GDM1 (cell line): ENCODE data around the gene ARHGAP28.
"Not testable (repeated sequence)": the region's sequence is repeated elsewhere in the genome, so short reads cannot be mapped to it uniquely, and the experiment has no call there.

Experiments
- DNase-seq: peaks from one replicate; lab custom pipeline; 2025; lab: John Stamatoyannopoulos, UW

ARHGAP28 gene

DNA sequence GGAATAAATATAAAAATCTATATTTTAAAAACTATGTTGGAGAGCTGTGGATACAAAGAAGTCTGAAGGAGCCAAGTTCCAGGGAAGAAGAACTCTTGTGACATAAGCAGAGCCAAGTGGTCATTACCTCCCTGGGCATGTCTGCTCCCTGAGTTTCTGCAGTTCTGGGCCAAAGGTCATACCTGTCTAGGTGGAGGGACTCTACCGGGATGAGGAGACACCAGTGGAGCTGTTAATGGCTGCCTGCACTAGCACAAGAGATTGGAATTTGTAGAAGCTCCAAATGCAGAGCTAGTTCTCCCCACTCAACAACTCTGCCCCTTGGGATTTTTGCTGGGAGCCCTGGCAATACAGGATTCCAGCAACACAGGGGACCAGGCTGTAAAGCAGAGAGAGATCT is 89.8 kb downstream of the ARHGAP28 start:
- DNase-seq: no peak

DNA sequence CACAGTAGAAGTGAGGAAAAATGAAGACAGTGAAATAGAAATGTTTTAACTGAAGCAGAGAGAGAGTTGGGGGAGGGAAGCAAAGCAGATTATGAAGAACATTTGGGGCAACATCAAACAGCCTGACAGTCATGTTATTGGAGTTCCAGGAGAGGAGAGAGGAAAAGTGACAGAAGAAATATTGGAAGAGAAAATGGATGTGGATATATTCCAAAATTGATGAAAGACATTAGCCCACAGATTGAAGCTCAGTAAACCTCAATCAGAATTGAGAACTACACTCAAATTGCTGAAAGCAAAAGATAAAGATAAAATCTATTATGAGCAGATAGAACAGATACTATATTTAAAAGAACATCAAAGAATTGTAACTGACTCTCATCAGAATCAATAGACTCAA is 90.8 kb downstream of the ARHGAP28 start:
- no peak for DNase-seq

DNA sequence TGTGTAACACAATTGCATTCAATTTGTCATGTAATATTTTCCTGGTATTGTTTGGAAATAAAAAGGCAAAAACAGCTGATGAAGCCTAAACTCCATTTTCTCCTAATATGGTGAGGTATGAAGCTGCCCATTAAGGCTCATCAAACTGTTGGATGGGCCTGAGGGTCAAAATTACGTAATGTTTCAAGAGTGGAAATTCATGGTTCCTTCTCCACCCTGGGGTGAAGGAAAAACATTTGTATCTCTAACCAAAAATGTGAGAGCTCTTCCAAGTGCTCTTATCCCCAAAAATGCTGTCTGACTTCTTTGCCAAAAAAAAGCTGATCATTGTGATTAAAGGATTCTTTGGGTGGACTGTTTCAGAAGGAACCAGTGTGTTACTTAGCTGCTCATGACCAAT is 91.8 kb downstream of the ARHGAP28 start:
- DNase-seq: no peak

DNA sequence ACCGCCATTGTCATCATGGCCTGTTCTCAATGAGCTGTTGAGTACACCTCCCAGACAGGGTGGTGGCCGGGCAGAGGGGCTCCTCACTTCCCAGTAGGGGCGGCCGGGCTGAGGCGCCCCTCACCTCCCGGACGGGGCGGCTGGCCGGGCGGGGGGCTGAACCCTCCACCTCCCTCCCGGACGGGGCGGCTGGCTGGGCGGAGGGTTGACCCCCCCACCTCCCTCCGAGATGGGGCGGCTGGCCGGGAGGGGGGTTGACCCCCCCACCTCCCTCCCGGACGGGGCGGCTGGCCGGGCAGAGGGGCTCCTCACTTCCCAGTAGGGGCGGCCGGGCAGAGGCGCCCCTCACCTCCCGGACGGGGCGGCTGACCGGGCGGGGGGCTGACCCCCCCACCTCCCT is 97.6 kb downstream of the ARHGAP28 start:
- DNase-seq: not testable (repeated sequence)

DNA sequence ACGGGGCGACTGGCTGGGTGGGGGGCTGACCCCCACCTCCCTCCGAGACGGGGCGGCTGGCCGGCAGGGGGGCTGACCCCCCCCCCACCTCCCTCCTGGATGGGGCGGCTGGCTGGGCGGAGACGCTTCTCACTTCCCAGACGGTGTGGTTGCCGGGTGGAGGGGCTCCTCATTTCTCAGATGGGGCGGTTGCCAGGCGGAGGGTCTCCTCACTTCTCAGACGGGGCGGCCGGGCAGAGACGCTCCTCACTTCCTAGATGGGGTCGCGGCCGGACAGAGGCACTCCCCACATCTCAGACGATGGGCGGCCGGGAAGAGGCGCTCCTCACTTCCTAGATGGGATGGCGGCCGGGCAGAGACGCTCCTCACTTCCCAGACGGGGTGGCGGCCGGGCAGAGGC is 98.0 kb downstream of the ARHGAP28 start:
- DNase-seq: not testable (repeated sequence)

DNA sequence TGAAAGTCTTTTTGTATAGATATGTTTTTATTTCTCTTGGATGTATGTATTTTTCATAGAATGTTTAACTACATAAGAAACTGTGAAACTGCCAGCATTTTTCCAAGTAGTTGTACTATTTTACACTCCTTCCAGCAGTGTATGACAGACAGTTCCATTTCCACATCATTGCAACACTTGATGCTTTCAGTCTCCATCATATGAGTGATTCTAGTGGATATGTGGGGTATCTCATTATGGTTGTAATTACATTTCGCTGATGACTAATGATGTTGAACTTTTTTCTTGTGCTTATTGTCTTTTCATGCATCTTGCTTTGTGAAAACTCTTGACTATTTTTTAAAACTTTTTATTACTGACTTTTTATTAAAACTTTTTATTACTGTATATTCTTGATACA is 101.4 kb downstream of the ARHGAP28 start:
- no peak for DNase-seq

DNA sequence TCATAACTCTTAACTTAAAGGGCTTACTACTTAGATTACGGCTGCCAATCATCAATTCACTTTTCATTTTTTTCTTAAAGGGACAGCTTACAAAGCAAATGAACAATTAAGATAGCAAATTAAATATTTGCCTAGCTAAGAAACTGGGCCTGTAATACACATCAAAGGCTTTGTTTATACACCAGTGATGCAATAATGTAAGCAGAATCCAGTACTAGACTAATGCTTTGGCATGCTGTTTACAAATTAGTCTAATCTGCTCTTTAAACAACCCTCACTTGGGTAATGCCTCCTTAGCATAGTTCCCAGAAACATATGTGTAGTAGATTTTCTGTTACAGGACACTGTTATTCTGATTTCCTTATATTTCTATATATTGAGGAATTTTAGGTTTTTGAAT is 105.8 kb downstream of the ARHGAP28 start:
- no peak for DNase-seq

DNA sequence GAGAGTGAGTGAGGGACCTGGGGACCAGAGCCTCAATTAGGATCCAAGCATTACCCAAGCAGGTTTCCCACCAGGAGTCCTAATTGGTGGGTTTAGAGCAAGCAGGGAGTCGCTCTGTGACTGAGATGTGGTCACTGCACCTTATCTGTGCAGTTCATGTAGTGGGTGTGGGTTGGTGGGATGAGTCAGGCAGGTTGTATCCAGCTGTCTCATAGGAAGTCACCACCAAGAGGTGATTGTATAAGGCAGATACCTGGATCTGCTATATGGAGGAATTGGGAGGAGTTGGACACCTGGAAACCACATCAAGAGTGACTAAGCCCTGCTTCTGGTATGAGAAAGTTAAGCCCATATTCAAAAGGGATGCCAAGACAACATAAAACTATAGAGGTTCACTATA is 106.8 kb downstream of the ARHGAP28 start:
- no peak for DNase-seq

DNA sequence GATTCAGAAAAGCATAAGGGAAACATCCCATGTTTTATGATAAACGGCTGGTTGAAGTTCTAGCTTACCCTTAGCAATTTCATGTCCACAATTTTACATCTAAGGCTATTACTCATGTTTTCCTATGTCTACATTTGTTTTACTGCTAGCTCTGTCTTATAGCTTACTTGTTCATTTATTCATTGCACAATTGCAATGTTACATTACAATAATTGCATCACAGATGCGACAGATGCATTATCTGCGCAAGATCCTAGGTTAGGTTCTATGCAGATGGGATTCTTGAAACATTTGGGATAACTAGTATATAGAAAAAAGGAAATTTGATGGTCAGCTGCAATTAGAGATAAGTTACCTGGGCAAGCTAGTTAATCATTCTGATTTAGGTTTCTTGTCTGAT is 108.4 kb downstream of the ARHGAP28 start:
- DNase-seq: no peak

DNA sequence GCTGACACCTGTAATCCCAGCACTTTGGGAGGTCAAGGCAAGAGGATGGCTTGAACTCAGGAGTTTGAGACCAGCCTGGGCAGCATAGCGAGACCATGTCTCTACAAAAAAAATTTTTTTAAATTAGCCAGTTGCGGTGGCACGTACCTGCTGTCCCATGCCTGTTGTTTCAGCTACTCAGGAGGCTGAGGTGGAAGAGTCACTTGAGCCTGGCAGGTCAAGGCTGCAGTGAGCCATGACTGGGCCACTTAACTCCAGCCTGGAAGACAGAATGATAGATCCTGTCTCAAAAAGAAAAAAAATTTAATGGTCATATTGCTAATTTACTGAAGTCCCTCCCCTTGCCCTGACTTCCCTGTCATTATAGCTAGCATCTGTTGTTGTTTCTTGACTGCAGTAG is 112.6 kb downstream of the ARHGAP28 start:
- no peak for DNase-seq

DNA sequence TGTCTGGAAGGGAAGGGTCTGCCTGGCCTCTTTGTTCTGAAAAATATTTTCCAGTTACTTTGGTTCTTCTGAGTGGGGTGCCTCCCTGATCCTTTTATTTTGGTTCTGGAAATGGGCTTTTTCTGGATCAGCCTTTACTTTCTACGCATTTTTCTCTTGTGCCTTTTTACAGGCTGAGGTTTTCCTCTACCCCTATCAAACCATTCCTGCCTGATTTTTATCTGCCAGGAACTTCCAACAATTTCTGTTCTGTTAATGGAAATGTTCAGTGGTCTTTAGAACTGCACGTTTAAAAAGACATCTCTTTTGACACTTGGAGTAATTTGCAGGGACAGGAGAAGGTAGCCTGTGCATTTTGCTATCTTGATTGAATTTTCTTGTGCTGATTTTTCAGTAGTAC is 113.8 kb downstream of the ARHGAP28 start:
- no peak for DNase-seq

DNA sequence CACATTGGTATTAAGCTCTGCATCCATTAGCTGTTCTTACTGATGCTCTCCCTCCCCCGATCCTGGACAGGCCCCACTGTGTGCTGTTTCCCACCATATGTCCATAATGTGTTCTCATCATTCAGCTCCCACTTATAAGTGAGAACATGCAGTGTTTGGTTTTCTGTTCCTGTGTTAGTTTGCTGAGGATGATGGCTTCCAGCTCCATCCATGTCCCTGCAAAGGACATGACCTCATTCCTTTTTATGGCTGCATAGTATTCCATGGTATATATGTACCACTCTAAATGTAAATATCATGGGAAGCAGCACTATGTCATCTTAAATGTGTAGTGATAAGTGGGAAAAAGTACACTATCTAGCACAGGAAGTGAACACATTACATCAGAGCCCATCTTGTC is 116.0 kb downstream of the ARHGAP28 start:
- not testable (repeated sequence) for DNase-seq

DNA sequence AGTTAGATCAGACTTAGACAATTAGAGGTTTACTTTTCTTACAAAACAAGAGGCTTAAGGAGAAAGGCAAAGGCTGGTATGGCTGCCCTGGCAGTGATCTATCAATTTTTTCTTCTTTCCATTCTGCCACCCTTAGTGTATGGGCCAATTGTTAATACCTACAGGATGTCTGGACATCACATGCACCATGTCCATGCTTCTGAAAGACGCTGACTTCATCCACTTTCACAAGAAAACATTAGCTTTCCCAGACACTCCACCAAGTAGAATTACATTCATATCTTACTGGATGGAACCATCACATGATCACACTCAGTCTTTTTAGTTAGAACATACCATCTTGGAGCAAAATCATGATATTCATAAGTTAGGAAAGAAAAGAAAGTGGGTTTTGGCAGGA is 120.9 kb downstream of the ARHGAP28 start:
- DNase-seq: no peak

DNA sequence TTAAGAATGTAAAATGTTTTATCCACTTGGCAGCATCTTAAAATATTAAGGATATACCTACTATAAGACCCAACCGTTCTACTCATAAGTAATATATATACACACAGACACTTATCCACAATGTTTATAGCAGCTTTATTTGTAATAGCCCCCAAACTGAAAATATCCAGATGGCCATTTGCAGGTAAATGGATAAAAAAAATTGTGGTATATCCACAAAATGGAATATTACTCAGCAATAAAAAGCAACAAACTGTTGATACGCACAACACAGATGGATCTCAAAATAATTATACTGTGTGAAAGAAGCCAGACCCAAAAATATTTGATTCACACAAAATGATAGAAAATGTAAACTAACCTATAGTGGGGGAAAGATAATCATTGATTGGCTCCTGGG is 122.0 kb downstream of the ARHGAP28 start:
- DNase-seq: no peak

DNA sequence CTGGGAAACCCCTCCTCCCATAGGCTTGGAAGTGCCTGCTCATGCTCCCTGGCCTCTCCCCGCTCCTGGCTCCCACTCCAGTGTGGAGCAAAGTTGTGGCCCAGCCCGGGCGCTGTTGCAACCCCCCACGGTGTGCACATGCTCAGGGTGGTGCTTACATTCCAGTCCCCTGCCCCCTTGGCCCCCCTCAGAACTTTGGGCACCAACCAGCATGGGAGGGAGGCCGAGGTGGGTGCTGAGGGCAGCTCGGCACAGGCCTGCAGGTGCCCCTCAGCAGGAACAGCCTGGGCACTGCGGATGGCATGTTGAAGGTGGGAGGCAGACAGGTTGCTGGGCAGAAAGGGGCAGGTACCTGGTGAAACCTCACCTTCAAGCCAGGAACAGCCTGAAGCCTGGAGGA is 125.3 kb downstream of the ARHGAP28 start:
- no peak for DNase-seq

DNA sequence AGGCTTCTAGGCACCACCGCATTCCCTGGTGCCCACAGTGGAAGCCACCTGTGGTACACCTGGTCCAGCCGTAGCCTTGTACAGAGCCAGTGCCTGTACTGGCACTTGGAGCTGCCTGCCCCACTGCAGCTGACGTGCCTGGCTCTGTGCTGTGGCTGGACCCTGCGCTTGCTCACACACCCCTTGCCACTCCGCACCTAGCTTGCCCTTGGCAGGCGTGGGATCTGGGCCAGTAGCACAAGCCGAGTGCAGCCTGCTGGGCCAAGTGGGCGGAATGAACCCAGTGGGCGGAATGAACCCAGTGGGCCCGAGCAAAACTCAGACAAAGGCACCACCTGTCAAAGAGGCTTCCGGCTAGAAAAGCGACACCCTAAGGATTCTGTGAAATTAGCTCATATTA is 126.3 kb downstream of the ARHGAP28 start:
- no peak for DNase-seq

DNA sequence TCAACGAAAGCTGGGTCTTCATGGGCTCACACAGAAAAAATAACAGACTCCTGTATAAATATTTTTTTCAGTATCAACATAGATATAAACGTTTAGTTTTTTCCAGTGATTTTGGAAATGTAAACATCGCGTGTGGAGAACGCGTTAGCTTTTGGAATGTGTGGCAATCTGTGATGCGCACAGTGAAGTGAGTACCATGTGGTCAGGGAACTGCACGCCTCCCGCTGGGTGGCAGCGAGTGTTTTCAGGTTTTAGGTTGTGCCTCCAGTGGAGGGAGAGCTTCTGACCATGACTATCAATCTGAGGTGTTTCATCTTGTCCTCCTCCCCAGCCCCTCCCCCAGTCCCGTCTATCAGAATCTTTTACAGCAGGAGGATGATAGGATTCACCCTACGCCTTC is 127.8 kb downstream of the ARHGAP28 start:
- no peak for DNase-seq

DNA sequence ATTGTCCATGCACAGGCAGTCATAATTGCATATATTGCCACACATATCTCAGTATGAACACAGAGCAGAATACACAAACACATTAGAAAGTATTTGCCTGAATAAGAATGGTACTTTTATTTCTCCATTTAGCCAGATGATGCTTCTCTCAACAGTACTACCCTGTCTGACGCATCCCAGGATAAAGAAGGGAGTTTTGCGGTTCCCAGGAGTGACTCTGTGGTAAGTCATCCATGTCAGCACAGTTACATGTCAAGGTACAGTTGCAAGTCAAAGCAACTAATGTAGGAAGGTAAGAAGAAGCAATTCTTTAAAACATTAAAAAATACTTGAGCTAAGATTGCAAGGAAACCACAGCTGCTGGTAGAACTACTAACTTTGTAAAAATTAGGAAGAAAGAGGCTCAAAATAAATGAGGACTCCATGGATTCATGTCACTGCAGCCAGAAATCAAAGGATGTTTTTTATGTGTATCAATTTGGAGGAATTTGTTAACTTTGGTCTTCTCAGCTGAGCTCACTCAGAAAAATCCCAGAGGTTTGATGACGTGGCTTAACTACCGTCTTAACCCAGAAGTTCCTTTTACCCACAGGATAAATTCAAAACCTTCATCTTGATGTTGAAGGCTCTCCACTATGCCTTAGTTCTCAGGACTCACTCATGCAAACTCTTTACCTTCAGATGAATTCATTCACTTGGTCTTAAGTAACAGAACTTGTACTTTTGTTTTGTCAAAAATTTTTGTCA is 130.3 kb downstream of the ARHGAP28 start:
- DNase-seq: no peak

DNA sequence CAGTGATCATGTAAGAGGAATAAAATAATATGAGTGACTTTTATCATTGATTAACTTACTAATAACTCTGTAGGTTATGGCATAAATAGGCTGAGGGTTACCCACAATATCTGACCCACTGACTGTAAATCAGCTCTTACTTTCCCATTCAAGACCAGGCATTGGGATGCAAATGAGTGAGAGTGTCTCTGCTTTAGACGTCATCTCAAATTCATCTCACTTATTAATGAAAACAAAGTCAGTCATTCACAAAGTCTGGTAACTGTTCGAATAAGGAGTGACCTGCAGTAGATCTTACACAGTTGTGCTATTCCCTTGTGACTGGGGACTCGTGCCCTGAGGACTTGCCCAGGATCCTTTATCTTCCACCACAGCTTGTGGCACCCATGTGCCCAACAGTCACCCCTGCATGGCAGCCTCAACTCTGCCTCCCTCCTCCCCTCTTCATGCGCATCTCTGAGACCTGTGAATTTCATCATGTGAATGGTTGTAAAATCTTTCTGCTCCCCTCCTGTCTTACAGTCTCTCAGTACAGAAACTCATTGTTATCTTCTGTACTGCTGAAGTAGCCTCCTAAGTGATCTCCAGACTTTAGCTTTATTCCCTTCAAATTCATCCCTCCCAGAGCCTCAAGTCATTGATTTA is 131.4 kb downstream of the ARHGAP28 start:
- DNase-seq: no peak

DNA sequence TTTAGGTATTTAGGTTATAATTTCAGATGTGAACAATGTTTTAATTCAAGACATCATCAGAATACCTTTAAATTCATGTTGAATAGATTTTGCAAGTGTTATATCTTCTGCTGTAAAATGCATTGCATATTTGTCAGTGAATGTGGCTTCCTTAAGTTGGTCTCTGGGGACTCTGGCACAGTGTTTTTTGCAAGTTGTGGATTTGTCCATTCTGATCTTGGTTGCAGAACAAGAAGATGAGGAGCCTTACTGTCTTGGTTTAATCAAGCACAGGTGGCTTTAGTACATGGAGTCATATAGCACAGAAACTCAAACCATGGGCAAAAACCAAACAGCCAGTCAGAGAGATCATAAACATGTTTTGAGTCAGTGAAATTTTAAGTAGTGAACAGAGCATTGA is 135.7 kb downstream of the ARHGAP28 start:
- DNase-seq: no peak

DNA sequence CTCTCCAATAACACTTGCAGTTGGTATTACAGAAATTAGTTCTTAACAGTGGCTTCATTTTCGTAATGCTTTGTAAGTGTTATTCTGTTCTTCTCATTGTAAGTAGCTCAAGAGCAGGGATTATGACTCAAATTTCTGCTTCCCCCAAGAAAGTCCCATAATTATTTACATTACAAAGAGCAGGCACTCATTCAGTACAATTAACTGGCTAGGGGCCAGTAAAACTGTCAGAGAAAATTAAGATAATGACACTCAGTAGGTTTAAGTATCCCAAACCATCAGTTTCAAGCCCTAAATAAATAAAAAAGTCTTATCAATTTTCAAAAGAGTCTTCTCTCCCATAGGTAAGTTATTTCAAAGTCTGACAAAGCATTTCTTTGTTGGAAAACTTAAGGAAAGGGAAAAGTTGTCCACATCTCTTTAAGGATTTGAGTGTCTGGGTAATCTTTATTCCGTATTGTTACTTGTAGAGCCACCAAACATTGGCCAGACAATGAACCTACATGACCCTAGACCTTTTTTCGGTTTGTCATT is 137.1 kb downstream of the ARHGAP28 start:
- DNase-seq: no peak

DNA sequence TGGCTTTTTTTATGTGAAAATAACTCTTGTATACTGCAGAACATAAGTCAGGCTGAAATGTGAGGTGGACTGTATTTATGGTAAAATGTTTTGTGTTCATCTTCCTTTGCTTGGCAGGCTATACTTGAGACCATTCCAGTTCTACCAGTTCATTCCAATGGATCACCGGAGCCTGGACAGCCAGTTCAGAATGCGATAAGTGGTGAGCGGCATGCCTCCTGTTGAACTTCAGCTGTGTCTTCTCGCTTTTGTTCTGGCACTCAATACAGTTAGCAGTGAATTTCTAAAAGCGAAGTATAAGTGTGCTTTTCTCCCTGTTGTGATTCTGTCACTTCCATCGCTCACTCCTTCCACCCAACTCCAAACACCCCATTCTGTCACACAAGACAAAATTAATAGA is 138.5 kb downstream of the ARHGAP28 start:
- DNase-seq: no peak

DNA sequence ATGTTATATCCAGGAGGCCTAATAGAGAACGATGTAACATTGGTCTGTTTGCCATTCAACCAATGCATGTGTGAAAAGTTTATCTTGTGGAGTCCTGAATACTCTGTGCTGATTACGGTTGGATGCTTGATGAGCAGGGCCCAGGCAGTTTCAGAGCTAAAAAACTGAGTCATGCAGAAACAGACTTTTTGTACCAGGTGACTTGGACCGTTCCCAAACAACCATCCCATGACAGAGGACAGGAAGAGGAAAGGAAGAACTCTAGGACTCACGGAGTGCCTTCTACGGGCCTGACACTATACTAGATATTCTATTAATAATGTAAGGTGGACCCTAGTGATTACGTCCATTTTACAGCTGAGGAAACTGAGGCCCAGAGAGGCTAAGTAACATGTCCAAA is 142.1 kb downstream of the ARHGAP28 start:
- DNase-seq: no peak
